Fibroblast of mammary gland (primary cell): ENCODE results near the gene WSCD2.

Experiments used
- DNase-seq: peaks from one replicate; pipeline ENCODE4 v3.0.0-alpha.2; 2010; ENCODE audit warnings: low read depth
- H3K4me3 ChIP-seq: 2 replicates; pipeline ENCODE4 v1.5.1; 2011; ENCODE audit warnings: low read depth, mild to moderate bottlenecking, low read length, moderate library complexity; ENCODE audit not compliant: control insufficient read depth
- CTCF ChIP-seq: conservative IDR thresholded peaks from 2 replicates; pipeline ENCODE4 v1.5.1; 2011; ENCODE audit warnings: low read depth, low read length, inconsistent platforms; ENCODE audit not compliant: control insufficient read depth, insufficient read depth

The WSCD2 gene

GRCh38 chr12:108150436-108150835, 21.3 kb downstream of the WSCD2 start:
- H3K4me3 ChIP-seq: no peak overlapping the region
- no peak for DNase-seq
- TF ChIP-seq CTCF: no peak

- no peak for TF ChIP-seq CTCF
- no peak for DNase-seq
- H3K4me3 ChIP-seq: no peak overlapping the region
Observed at GRCh38 chr12:108151533-108152169, 22.6 kb downstream of the WSCD2 start.

DNA sequence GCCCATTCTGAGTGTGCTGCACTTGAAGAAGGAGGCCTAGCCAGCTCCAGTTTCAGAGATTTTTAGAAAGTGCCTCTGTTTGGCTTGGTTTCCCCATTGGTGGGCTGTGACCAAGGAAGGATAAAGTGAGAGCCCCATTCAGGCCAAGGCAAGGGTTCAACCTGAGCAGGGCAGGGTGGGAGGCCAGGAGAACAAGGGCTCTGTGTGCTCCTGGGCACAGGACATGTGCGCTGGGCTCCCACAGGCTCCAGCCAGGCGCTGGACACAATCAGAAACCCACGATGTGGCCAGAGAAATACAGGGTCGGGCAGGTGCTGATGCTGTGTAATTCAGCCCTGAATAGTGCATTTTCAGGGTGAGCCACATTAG, 23.1 kb downstream of the WSCD2 start:
- no peak for TF ChIP-seq CTCF
- DNase-seq: no peak
- H3K4me3 ChIP-seq: no peak overlapping the region

DNA sequence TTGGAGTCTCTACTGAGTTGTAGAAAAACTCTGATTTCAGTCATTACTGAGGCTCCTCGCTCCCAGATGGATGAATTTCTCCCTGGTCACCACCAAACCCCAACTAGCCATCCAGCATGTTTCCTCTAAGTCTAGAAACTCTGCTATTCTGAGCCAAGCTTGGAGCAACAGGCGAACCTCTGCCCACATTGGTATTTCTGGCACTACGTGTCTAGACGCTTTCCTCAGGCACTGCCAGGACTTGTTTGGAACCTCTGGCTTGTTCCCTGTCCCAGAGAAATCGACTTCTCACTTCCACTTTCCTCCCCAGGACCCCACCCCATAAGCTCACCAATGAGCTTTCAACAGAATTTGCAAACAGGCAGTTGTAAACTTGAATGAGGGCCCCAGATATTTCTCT, 27.6 kb downstream of the WSCD2 start:
- H3K4me3 ChIP-seq: no peak overlapping the region
- no peak for TF ChIP-seq CTCF
- DNase-seq: no peak

GRCh38 chr12:108157870-108158459, 28.9 kb downstream of the WSCD2 start:
- TF ChIP-seq CTCF: no peak
- no peak overlapping the region for H3K4me3 ChIP-seq
- DNase-seq: no peak

DNA sequence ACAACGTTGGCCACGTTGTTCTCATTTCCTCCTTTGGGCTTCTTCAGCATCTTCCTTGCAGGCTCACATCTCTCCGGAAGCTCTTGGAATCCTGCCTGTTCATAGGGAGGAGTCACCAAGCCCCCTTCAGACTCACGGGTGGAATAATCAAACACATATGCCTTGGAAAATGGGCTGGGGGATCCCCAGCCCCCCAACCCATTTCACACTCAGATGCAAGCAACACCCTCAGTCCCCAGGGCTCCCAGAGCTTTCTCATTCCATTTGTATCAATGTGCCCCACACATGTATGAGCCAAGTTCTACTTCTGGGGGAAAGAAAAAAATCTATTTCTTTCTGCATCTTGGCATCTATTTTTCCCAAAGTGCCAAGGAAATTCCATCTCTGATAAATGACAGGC, 33.1 kb downstream of the WSCD2 start:
- no peak overlapping the region for H3K4me3 ChIP-seq
- no peak for TF ChIP-seq CTCF
- DNase-seq: no peak
